IPS-20b (cell line): ENCODE results near the gene HACL1.
"Not testable (repeated sequence)": the region's sequence is repeated elsewhere in the genome, so short reads cannot be mapped to it uniquely, and the experiment has no call there.

ENCODE experiments used
- H3K27ac ChIP-seq: one replicate; pipeline ENCODE4 v1.5.1; 2013; ENCODE audit warnings: low read length
- H3K27me3 ChIP-seq: 2 replicates; pipeline ENCODE4 v1.6.1; 2013; ENCODE audit warnings: mild to moderate bottlenecking, low read length, inconsistent platforms; ENCODE audit not compliant: insufficient read depth
- H3K36me3 ChIP-seq: 2 replicates; pipeline ENCODE4 v1.6.1; 2013; ENCODE audit warnings: low read depth, mild to moderate bottlenecking, inconsistent platforms, low read length, moderate library complexity; ENCODE audit not compliant: insufficient read depth
- H3K4me1 ChIP-seq: 2 replicates; pipeline ENCODE4 v1.6.1; 2013; ENCODE audit warnings: mild to moderate bottlenecking, control low read depth, inconsistent platforms, low read length, moderate library complexity; ENCODE audit not compliant: insufficient read depth
- H3K4me3 ChIP-seq: 2 replicates; pipeline ENCODE4 v1.5.1; 2013; ENCODE audit warnings: mild to moderate bottlenecking, low read length, inconsistent platforms
- H3K9ac ChIP-seq: 2 replicates; pipeline ENCODE4 v1.6.1; 2013; ENCODE audit warnings: low read depth, mild to moderate bottlenecking, inconsistent platforms, low read length, moderate library complexity
- H3K9me3 ChIP-seq: 2 replicates; pipeline ENCODE4 v1.6.1; 2013; ENCODE audit warnings: mild to moderate bottlenecking, low read depth, low read length, inconsistent platforms; ENCODE audit not compliant: insufficient read depth

HACL1 gene

GRCh38 chr3:15536856-15537255, 64.5 kb downstream of the HACL1 start:
- no peaks in the 10 kb centered on the region for H3K27me3 ChIP-seq
- no peak overlapping the region for H3K4me3 ChIP-seq
- no peaks in the 10 kb centered on the region for H3K36me3 ChIP-seq
- H3K9me3 ChIP-seq: no peaks in the 10 kb centered on the region
- H3K9ac ChIP-seq: no peak overlapping the region
- H3K27ac ChIP-seq: no peak overlapping the region
- no peaks in the 10 kb centered on the region for H3K4me1 ChIP-seq

- no peaks in the 10 kb centered on the region for H3K9me3 ChIP-seq
Measured at GRCh38 chr3:15535732-15536131, 65.6 kb downstream of the HACL1 start.

GRCh38 chr3:15532614-15533013, 68.8 kb downstream of the HACL1 start:
- H3K9ac ChIP-seq, H3K27me3 ChIP-seq, H3K27ac ChIP-seq, H3K9me3 ChIP-seq, H3K36me3 ChIP-seq, H3K4me3 ChIP-seq, H3K4me1 ChIP-seq: not testable (repeated sequence)

More at GRCh38 chr3:15535732-15536131, 65.6 kb downstream of the HACL1 start:
- Histone ChIP-seq H3K9ac (no peak overlapping the region), H3K4me1 (no peaks in the 10 kb centered on the region), H3K36me3 (no peaks in the 10 kb centered on the region), H3K27ac (no peak overlapping the region), H3K27me3 (no peaks in the 10 kb centered on the region), H3K4me3 (no peak overlapping the region)

- Histone ChIP-seq H3K9ac (no peak overlapping the region), H3K27me3 (no peaks in the 10 kb centered on the region), H3K27ac (no peak overlapping the region), H3K4me3 (no peak overlapping the region), H3K4me1 (no peaks in the 10 kb centered on the region), H3K9me3 (no peaks in the 10 kb centered on the region), H3K36me3 (no peaks in the 10 kb centered on the region)
Measured at GRCh38 chr3:15531346-15531745, 70.0 kb downstream of the HACL1 start.

- Histone ChIP-seq H3K4me3 (no peak overlapping the region), H3K27me3 (peaks cover 17% of the 10 kb centered on the region; the same call in 1 of the 2 replicates), H3K9me3 (no peaks in the 10 kb centered on the region), H3K36me3 (no peaks in the 10 kb centered on the region), H3K9ac (no peak overlapping the region), H3K4me1 (no peaks in the 10 kb centered on the region), H3K27ac (no peak overlapping the region)
Measured at GRCh38 chr3:15528854-15529537, 72.4 kb downstream of the HACL1 start.

- peaks cover 37% of the 10 kb centered on the region for H3K27me3 ChIP-seq
- no peak overlapping the region for H3K4me3 ChIP-seq
Measured at GRCh38 chr3:15527031-15527459, 74.3 kb downstream of the HACL1 start.

GRCh38 chr3:15525790-15526189, 75.6 kb downstream of the HACL1 start:
- H3K4me1 ChIP-seq: peaks cover 9% of the 10 kb centered on the region; the same call in 1 of the 2 replicates
- H3K4me3 ChIP-seq: no peak overlapping the region
- H3K9me3 ChIP-seq: no peaks in the 10 kb centered on the region

More at GRCh38 chr3:15527031-15527459, 74.3 kb downstream of the HACL1 start:
- no peaks in the 10 kb centered on the region for H3K4me1 ChIP-seq
- no peaks in the 10 kb centered on the region for H3K36me3 ChIP-seq
- H3K27ac ChIP-seq: no peak overlapping the region
- no peak overlapping the region for H3K9ac ChIP-seq
- no peaks in the 10 kb centered on the region for H3K9me3 ChIP-seq

GRCh38 chr3:15523660-15524417, 77.5 kb downstream of the HACL1 start:
- no peak overlapping the region for H3K4me3 ChIP-seq
- no peaks in the 10 kb centered on the region for H3K36me3 ChIP-seq
- H3K9ac ChIP-seq: no peak overlapping the region
- peaks cover 53% of the 10 kb centered on the region for H3K27me3 ChIP-seq
- no peaks in the 10 kb centered on the region for H3K9me3 ChIP-seq
- no peak overlapping the region for H3K27ac ChIP-seq
- peaks cover 9% of the 10 kb centered on the region; the same call in 1 of the 2 replicates for H3K4me1 ChIP-seq

More at GRCh38 chr3:15525790-15526189, 75.6 kb downstream of the HACL1 start:
- Histone ChIP-seq H3K9ac (no peak overlapping the region), H3K27ac (no peak overlapping the region), H3K27me3 (peaks cover 49% of the 10 kb centered on the region), H3K36me3 (no peaks in the 10 kb centered on the region)

GRCh38 chr3:15522016-15522415, 79.4 kb downstream of the HACL1 start:
- H3K9ac ChIP-seq: no peak overlapping the region
- peaks cover 9% of the 10 kb centered on the region; the same call in 1 of the 2 replicates for H3K4me1 ChIP-seq

GRCh38 chr3:15521573-15521965, 79.8 kb downstream of the HACL1 start, which contains the start of gene COLQ:
TSS of gene COLQ (minus strand) at chr3:15521706. CDS start at chr3:15521625, 81 bp downstream.
- H3K9ac ChIP-seq: no peak within 1 kb of the TSS
- H3K4me1 ChIP-seq: peaks cover 9% of the 10 kb centered on the region; the same call in 1 of the 2 replicates
- H3K9me3 ChIP-seq: no peaks in the 10 kb centered on the region
- no peak within 1 kb of the TSS for H3K4me3 ChIP-seq
- peaks cover 53% of the 10 kb centered on the region for H3K27me3 ChIP-seq
- H3K36me3 ChIP-seq: no peaks in the 10 kb centered on the region
- no peak within 1 kb of the TSS for H3K27ac ChIP-seq

More at GRCh38 chr3:15522016-15522415, 79.4 kb downstream of the HACL1 start:
- Histone ChIP-seq H3K27me3 (peaks cover 53% of the 10 kb centered on the region), H3K4me3 (no peak overlapping the region), H3K27ac (no peak overlapping the region), H3K9me3 (no peaks in the 10 kb centered on the region), H3K36me3 (no peaks in the 10 kb centered on the region)

GRCh38 chr3:15520804-15521572, 80.4 kb downstream of the HACL1 start:
- peaks cover 53% of the 10 kb centered on the region for H3K27me3 ChIP-seq
- H3K4me1 ChIP-seq: peaks cover 9% of the 10 kb centered on the region; the same call in 1 of the 2 replicates
- H3K9ac ChIP-seq: no peak overlapping the region
- H3K36me3 ChIP-seq: no peaks in the 10 kb centered on the region
- no peak overlapping the region for H3K4me3 ChIP-seq
- H3K27ac ChIP-seq: no peak overlapping the region
- H3K9me3 ChIP-seq: no peaks in the 10 kb centered on the region
